MV-4-11 (cell line): ENCODE measurements around the gene ZNF584.

ENCODE experiments used
- DNase-seq: peaks from one replicate; lab custom pipeline; 2025; lab: John Stamatoyannopoulos, UW

The ZNF584 gene

GRCh38 chr19:58466089-58466759 is 57.8 kb downstream of the ZNF584 start:
- no peak for DNase-seq

GRCh38 chr19:58466760-58467589 is 58.5 kb downstream of the ZNF584 start, which contains the start of gene ZNF324:
TSS of gene ZNF324 (plus strand) at chr19:58467080. CDS start at chr19:58469186, 2,106 bp downstream.
- peak; percentile 98 for DNase-seq
